ENCODE results near the gene KNDC1.
"Not testable (repeated sequence)": the region's sequence is repeated elsewhere in the genome, so short reads cannot be mapped to it uniquely, and the experiment has no call there.

The KNDC1 gene

GRCh38 chr10:133217800-133218589 lies 58.0 kb downstream of the KNDC1 start:
- no peak for DNase-seq (ENCODE audit: insufficient read length, low spot score)
- FAIRE-seq, result no peak

- no peak for DNase-seq (ENCODE audit: insufficient read length, low spot score)
- FAIRE-seq, result no peak
Measured at GRCh38 chr10:133218891-133219290, 58.9 kb downstream of the KNDC1 start.

- no peak for DNase-seq (ENCODE audit: insufficient read length, low spot score)
Measured at GRCh38 chr10:133219782-133220181, 59.8 kb downstream of the KNDC1 start.

GRCh38 chr10:133221331-133221730 lies 61.3 kb downstream of the KNDC1 start:
- FAIRE-seq, result no peak

More at GRCh38 chr10:133219782-133220181, 59.8 kb downstream of the KNDC1 start:
- FAIRE-seq, result no peak

GRCh38 chr10:133221756-133222155 lies 61.7 kb downstream of the KNDC1 start:
- not testable (repeated sequence) for DNase-seq (ENCODE audit: insufficient read length, low spot score); FAIRE-seq

More at GRCh38 chr10:133221331-133221730, 61.3 kb downstream of the KNDC1 start:
- DNase-seq (ENCODE audit: insufficient read length, low spot score), result no peak

- no peak for DNase-seq (ENCODE audit: insufficient read length, low spot score)
- no peak for FAIRE-seq
Measured at GRCh38 chr10:133224076-133224475, 64.1 kb downstream of the KNDC1 start.

- DNase-seq (ENCODE audit: insufficient read length, low spot score), result no peak
- no peak for FAIRE-seq
Measured at GRCh38 chr10:133224756-133225372, 64.8 kb downstream of the KNDC1 start.

- DNase-seq (ENCODE audit: insufficient read length, low spot score) (no peak), FAIRE-seq (no peak)
Measured at GRCh38 chr10:133225707-133226191, 65.7 kb downstream of the KNDC1 start.

GRCh38 chr10:133226251-133226808 lies 66.3 kb downstream of the KNDC1 start:
- no peak for DNase-seq (ENCODE audit: insufficient read length, low spot score)
- no peak for FAIRE-seq

GRCh38 chr10:133227256-133227655 lies 67.2 kb downstream of the KNDC1 start:
- FAIRE-seq, result no peak
- no peak for DNase-seq (ENCODE audit: insufficient read length, low spot score)

- FAIRE-seq (no peak), DNase-seq (ENCODE audit: insufficient read length, low spot score) (no peak)
Measured at GRCh38 chr10:133229265-133230043, 69.4 kb downstream of the KNDC1 start.

GRCh38 chr10:133230044-133230361 lies 70.0 kb downstream of the KNDC1 start, which contains the start of gene UTF1:
TSS of gene UTF1 (plus strand) at chr10:133230217. CDS start at chr10:133230289, 72 bp downstream.
- no peak for DNase-seq (ENCODE audit: insufficient read length, low spot score)
- no peak for FAIRE-seq

GRCh38 chr10:133230387-133231195 lies 70.6 kb downstream of the KNDC1 start:
- FAIRE-seq, result no peak

GRCh38 chr10:133231244-133231945 lies 71.4 kb downstream of the KNDC1 start:
- no peak for DNase-seq (ENCODE audit: insufficient read length, low spot score)
- no peak for FAIRE-seq

More at GRCh38 chr10:133230387-133231195, 70.6 kb downstream of the KNDC1 start:
- no peak for DNase-seq (ENCODE audit: insufficient read length, low spot score)

- no peak for FAIRE-seq
- DNase-seq (ENCODE audit: insufficient read length, low spot score), result no peak
Measured at GRCh38 chr10:133231946-133232574, 72.0 kb downstream of the KNDC1 start.

- not testable (repeated sequence) for DNase-seq (ENCODE audit: insufficient read length, low spot score); FAIRE-seq
Measured at GRCh38 chr10:133234796-133235195, 74.8 kb downstream of the KNDC1 start.

GRCh38 chr10:133235265-133235855 lies 75.3 kb downstream of the KNDC1 start:
- DNase-seq (ENCODE audit: insufficient read length, low spot score) (no peak), FAIRE-seq (no peak)

- FAIRE-seq (no peak), DNase-seq (ENCODE audit: insufficient read length, low spot score) (no peak)
Measured at GRCh38 chr10:133235932-133236331, 75.9 kb downstream of the KNDC1 start.

Measured in HTR-8/SVneo (cell line).